Upper lobe of left lung (tissue), 4 donors: ENCODE measurements around the gene SAMD1.

ENCODE experiments used
- POLR2A ChIP-seq, 4 donors: fragments of 450-650 bp; IDR thresholded peaks; one replicate each; pipeline ENCODE4 v1.5.1; 2016 to 2017; ENCODE audit warnings: antibody characterized with exemption in 4 of 4, mild to moderate bottlenecking in 2 of 4
- TF ChIP-seq, protein P1 (sequence below), 6 experiments: fragments of 450-650 bp in 4 of 6; fragments of 200-600 bp in 2 of 6; sonication (generic) in 2 of 6; IDR thresholded peaks; one replicate each; pipeline ENCODE4 v1.5.1; 2016 to 2019; ENCODE audit warnings: antibody characterized with exemption in 6 of 6

- TF ChIP-seq, protein P1, sequence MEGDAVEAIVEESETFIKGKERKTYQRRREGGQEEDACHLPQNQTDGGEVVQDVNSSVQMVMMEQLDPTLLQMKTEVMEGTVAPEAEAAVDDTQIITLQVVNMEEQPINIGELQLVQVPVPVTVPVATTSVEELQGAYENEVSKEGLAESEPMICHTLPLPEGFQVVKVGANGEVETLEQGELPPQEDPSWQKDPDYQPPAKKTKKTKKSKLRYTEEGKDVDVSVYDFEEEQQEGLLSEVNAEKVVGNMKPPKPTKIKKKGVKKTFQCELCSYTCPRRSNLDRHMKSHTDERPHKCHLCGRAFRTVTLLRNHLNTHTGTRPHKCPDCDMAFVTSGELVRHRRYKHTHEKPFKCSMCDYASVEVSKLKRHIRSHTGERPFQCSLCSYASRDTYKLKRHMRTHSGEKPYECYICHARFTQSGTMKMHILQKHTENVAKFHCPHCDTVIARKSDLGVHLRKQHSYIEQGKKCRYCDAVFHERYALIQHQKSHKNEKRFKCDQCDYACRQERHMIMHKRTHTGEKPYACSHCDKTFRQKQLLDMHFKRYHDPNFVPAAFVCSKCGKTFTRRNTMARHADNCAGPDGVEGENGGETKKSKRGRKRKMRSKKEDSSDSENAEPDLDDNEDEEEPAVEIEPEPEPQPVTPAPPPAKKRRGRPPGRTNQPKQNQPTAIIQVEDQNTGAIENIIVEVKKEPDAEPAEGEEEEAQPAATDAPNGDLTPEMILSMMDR (IDR thresholded peaks at IDR 0.05) = no peak
- no peak for TF ChIP-seq POLR2A (IDR thresholded peaks at IDR 0.05)
Observed at GRCh38 chr19:14127929-14128509, 37.5 kb upstream of the SAMD1 start.
